ENCODE measurements around the gene POLR3GL.

The POLR3GL gene

DNA sequence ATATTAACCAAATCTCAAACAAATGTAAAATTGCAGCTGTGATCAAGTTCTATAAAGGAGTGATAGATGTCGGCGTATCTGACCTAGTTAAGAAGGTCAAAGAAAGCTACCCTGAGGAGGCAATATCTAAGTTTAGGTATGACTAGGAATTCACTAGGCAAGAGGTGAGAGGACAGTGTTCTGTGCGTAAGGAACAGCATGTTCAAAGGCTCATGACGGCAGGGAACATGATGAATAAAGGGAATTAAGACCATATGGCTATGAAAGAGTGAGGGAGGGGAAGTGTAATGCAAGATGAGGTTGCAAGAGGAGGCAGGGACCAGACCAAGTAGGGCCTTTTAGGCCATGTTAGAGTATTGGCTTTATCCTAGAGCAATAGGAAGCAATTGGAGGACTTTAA is 15.3 kb upstream of the POLR3GL start:
- DNase-seq (ENCODE audit: low spot score): no peak

- DNase-seq (ENCODE audit: low spot score): no peak
These were observed 13.0 kb upstream of the POLR3GL start for GRCh38 chr1:145951526-145951925.

DNA sequence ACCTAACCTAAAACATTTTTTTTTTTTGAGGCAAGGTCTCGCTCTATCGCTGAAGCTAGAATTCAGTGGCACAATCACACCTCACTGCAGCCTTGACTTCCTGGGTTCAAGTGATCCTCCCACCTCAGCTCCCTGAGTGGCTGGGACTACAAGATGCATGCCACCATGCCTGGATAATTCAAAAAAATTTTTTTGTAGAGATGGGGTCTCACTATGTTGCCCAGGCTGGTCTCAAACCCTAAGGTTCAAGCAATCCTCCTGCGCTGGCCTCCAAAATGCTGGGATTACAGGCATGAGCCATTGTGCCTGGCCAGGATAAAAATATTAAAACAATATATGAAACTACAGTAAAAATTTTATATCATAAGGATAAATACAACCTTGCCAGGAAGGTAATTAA is 11.6 kb upstream of the POLR3GL start:
- DNase-seq (ENCODE audit: low spot score): no peak

GRCh38 chr1:145953861-145954260 is 10.6 kb upstream of the POLR3GL start:
- DNase-seq (ENCODE audit: low spot score): no peak

- DNase-seq (ENCODE audit: low spot score): no peak
These were observed 9.1 kb upstream of the POLR3GL start for GRCh38 chr1:145955436-145955835.

DNA sequence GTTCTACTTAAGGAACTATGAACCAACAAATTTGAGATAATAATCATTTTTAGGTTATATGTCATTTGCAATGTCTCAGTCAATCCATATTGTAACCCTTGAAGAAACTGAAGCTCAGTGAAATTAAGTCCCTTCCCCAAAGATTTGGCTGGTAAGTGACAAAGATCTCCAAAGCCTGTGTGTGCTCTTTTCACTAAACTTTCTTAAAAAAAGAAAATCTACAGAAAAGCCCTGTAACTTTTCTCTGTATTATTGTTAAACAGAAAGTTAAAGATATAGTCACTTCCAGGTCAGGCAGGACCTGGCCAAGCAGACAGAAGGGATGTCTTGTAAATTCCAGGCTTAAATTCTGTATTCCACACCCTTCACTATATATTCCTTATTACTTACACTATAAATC is 8.1 kb upstream of the POLR3GL start:
- no peak for DNase-seq (ENCODE audit: low spot score)

DNA sequence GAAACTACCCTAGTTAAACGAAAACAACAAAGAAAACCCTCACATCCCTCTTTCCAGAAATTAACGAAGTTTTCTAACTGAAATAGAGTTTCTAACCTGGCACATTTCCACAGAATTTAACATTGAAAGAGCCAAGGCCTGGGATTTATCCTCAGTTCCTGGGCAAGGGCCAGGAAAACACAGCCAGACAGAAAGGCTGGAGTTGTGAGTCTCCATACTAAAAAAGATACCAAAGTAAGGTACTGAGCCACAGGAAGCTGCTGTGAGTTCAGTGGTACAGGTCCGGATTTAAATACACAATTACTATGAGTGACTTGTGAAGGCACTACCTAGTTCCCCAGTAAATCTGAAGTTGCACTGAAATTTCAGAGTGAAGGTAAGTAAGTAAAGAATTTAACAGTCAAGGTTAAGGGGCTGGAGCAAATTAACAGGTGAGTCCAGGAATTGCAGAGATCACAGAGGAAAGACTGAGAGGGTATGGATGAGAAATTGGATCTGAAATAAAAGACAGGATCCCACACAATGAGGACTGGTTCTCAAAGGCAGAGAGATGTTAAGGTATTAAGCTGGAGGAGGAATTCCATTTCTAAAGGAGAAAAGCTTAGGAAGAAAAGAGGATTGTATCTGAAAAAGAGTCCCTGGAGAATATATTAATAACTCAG is 7.6 kb upstream of the POLR3GL start:
- no peak for DNase-seq (ENCODE audit: low spot score)

- peak; percentile 95 for DNase-seq (ENCODE audit: low spot score)
These were observed 6.8 kb upstream of the POLR3GL start, which contains the start of gene LIX1L for GRCh38 chr1:145957443-145958319. LIX1L (minus strand) TSS chr1:145958017; CDS start chr1:145957927, 90 bp downstream.

DNA sequence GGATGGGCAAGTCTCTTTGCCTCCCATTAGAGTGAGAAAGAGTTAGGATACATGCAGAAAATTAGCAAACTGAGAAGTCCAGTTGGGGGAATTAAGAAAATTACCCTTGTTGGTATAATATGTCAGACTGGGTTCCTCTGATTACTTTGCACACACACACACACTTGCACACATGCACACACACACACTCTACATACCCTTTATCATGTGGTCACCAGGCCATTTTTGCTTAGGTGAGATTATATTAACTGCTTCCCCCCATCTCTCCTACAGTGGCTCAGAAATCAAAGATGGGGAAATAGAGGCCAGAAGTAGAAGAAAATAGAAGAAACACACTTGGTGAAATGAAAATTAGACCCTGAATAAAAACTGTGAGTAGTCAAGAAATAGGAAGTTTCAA is 5.8 kb upstream of the POLR3GL start:
- DNase-seq (ENCODE audit: low spot score): no peak

GRCh38 chr1:145959333-145959732 is 5.2 kb upstream of the POLR3GL start:
- DNase-seq (ENCODE audit: low spot score): no peak

GRCh38 chr1:145959957-145960467 is 4.5 kb upstream of the POLR3GL start:
- no peak for DNase-seq (ENCODE audit: low spot score)

- DNase-seq (ENCODE audit: low spot score): no peak
These were observed 3.9 kb upstream of the POLR3GL start for GRCh38 chr1:145960468-145961108.

- no peak for DNase-seq (ENCODE audit: low spot score)
These were observed 3.4 kb upstream of the POLR3GL start for GRCh38 chr1:145961109-145961424.

- DNase-seq (ENCODE audit: low spot score): no peak
These were observed 2.9 kb upstream of the POLR3GL start for GRCh38 chr1:145961425-145962156.

GRCh38 chr1:145962157-145963102 is 2.1 kb upstream of the POLR3GL start:
- no peak for DNase-seq (ENCODE audit: low spot score)

GRCh38 chr1:145963265-145964019 is 1.0 kb upstream of the POLR3GL start:
- DNase-seq (ENCODE audit: low spot score): no peak

DNA sequence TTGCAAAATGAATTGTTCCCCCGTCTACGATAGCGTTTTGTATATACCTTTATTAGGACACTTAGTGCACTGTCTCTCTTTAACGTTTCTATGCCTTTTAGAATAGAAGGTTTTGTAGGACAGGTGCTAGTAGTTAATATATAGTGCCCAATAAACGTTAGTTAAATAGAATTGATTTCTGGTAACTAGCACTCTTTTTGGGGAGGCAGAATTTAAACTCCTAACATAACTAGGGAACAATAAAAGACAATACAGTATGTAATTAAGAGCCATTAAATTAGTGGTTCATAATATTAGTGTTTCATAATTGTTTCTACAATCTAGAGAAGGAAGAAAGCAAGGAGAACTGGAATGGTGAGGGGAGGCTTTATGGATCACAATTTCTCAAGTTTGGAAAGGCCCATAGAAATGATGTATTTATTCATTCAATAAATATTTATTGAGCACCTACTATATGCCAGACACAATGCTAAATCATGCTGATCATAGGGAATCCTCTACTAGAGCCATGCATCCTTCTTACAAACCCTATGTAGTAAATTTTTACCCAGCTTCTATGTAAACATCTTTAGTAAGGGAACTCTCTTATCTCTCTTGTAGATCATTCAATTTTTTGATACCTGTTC is 742 bp downstream of the POLR3GL start:
- no peak for DNase-seq (ENCODE audit: low spot score)

DNA sequence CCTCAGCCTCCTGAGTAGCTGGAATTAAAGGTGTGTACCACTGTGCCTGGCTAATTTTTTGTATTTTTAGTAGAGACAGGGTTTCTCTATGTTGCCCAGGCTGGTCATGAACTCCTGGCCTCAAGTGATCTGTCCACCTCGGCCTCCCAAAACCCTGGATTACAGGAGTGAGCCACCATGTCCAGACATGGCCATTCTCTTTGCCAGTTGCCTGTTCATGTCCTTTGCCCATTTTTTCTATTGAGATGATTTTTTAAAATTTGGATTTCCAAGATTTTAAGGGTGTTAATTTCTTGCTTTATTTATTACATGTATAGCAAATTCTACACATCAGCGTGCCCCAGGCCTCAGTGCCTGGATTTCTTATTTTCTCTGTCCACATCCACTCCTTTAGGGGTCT is 2.8 kb downstream of the POLR3GL start:
- no peak for DNase-seq (ENCODE audit: low spot score)

DNA sequence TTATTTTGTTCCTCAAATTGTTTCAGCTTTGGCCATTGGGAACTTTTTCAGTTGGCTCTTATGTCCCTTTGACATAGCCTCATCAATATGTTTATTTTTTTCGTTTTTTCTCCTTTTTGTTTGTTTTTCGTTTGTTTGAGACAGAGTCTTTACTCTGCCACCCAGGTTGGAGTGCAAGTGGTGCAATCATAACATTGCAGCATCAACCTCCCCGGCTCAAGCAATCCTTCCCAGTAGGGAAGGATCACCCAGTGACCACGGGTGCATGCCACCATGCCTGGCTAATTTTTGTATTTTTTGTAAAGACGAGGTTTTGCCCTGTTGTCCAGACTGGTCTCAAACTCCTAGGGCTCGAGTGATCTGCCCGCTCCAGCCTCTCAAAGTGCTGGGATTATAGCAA is 8.1 kb downstream of the POLR3GL start:
- no peak for DNase-seq (ENCODE audit: low spot score)

DNA sequence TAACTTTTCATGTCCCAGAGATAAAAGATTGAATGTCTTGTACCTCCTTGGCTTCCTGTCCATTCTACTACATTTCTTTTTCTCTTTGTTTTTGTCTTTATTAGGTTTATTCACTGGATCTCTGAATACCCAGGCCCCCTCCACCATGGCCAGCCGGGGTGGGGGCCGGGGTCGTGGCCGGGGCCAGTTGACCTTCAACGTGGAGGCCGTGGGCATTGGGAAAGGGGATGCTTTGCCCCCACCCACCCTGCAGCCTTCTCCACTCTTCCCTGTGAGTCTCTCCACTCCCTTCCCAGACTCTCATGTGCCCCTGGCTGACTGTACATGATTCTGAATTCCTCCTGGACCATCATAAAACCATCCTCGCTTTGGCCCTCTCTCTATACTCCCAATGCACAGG is 10.2 kb downstream of the POLR3GL start:
- no peak for DNase-seq (ENCODE audit: low spot score)

Data from kidney capillary endothelial cell (primary cell).